Esophagus muscularis mucosa (tissue), 4 donors: ENCODE measurements around the gene NSMF. TPM values are rescaled to one million over a fixed set of nuclear protein-coding genes. Genes with fewer than 3 reads are reported as not detected.

ENCODE experiments used
- DNase-seq: peaks from one replicate; pipeline ENCODE4 v3.0.0-alpha.2; 2017; ENCODE audit errors: extremely low spot score
- H3K27ac ChIP-seq, 4 donors: fragments of 200-600 bp; sonication (generic); replicated peaks in 1 of 4; 1 replicate in 3 of 4; 2 replicates in 1 of 4; pipeline ENCODE4 v1.5.1; 2016 to 2019; ENCODE audit warnings: mild to moderate bottlenecking in 1 of 4
- H3K27me3 ChIP-seq, 4 donors: fragments of 200-600 bp; sonication (generic); one replicate each; pipeline versions ENCODE4 v1.5.1 to v1.6.0; 2016 to 2019
- H3K36me3 ChIP-seq, 4 donors: fragments of 200-600 bp; sonication (generic); one replicate each; pipeline ENCODE4 v1.5.1; 2016 to 2019
- H3K4me1 ChIP-seq, 4 donors: fragments of 200-600 bp; sonication (generic); one replicate each; pipeline ENCODE4 v1.5.1; 2016 to 2019
- H3K4me3 ChIP-seq, 4 donors: fragments of 200-600 bp; sonication (generic); 1 replicate in 2 of 4; 2 replicates in 2 of 4; pipeline ENCODE4 v1.5.1; 2016 to 2019; ENCODE audit warnings: mild to moderate bottlenecking in 4 of 4, moderate library complexity in 1 of 4
- H3K9me3 ChIP-seq, 4 donors: fragments of 200-600 bp; sonication (generic); 1 replicate in 3 of 4; 2 replicates in 1 of 4; pipeline ENCODE4 v1.5.1; 2016 to 2019
- EP300 ChIP-seq: sonication (generic); formaldehyde crosslinking; IDR thresholded peaks from one replicate; pipeline ENCODE4 v1.6.1; 2017; ENCODE audit warnings: antibody characterized with exemption
- POLR2A ChIP-seq: fragments of 450-650 bp; IDR thresholded peaks from one replicate; pipeline ENCODE4 v1.6.1; 2017; ENCODE audit warnings: antibody characterized with exemption, moderate library complexity, mild to moderate bottlenecking, low read depth
- POLR2AphosphoS5 ChIP-seq, 2 donors: sonication (generic); formaldehyde crosslinking; IDR thresholded peaks; one replicate each; pipeline ENCODE4 v1.6.1; 2017; ENCODE audit warnings: antibody characterized with exemption in 2 of 2
- WGBS: methylation state at CpG from one replicate; pipeline ENCODE4 v1.1.5; 2018; 5-methylcytosine and 5-hydroxymethylcytosine counted together
- intact Hi-C: fragments of 100-400 bp; cut with DNase I; formaldehyde crosslinking; loops from one replicate; pipeline ENCODE4 v1.15.1; 2023
- total RNA-seq, 4 donors: library from RNA; depleted of rRNA; stranded (reverse); fragments of >200 nt; gene quantifications; one replicate each; pipeline versions ENCODE4 v1.1.0 to v1.2.1, GENCODE V29; 2016
- TF ChIP-seq, protein P1 (sequence below), 3 experiments: fragments of 200-600 bp in 2 of 3; fragments of 450-650 bp in 1 of 3; sonication (generic) in 2 of 3; IDR thresholded peaks; one replicate each; pipeline ENCODE4 v1.5.1; 2017 to 2019; ENCODE audit warnings: antibody characterized with exemption in 3 of 3, mild to moderate bottlenecking in 2 of 3, moderate library complexity in 1 of 3

NSMF gene
- total RNA-seq, 4 donors from 2014 or later = 41.9 to 71.0 (median 58.9) TPM

DNA sequence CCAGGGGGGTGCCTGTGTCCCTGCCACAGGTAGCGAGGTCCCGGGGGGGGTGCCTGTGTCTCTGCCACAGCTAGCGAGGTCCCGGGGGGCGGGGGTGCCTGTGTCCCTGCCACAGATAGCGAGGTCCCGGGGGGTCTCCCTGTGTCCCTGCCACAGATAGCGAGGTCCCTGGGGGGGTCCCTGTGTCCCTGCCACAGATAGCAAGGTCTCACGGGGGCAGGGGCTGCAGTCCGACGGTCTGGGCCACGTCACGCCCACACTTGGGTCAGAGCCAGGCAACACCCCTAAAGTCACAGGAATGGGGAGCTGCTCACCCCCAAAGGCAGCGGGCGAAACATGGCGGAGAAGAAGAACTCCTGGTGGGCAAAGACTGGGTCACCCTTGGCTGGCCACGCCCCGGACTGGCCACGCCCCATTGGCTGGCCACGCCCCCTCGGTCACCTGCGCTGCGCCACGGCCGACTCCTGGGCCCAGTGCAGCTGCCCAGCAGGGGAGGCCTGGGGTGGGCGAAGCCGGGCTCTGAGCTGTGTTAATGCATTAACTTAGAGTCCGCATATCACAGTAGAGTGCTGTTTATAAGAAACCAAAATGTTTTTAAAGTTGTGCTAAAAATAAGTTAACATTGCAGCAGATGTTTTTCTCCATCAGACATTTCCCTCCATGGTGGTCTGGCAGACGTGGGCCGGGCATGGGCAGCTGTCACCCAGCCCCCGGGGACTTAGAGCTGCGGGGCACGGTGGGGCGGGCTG lies 29.0 kb downstream of the NSMF start:
- intact Hi-C loops = loop anchor here (10.0 kb wide), 1 partner anchor 95 kb away; no protein-coding TSS in a partner anchor
- TF ChIP-seq POLR2A (no peak), EP300 (no peak), POLR2AphosphoS5 (IDR thresholded peaks at IDR 0.05) (no peak)
- TF ChIP-seq, protein P1, sequence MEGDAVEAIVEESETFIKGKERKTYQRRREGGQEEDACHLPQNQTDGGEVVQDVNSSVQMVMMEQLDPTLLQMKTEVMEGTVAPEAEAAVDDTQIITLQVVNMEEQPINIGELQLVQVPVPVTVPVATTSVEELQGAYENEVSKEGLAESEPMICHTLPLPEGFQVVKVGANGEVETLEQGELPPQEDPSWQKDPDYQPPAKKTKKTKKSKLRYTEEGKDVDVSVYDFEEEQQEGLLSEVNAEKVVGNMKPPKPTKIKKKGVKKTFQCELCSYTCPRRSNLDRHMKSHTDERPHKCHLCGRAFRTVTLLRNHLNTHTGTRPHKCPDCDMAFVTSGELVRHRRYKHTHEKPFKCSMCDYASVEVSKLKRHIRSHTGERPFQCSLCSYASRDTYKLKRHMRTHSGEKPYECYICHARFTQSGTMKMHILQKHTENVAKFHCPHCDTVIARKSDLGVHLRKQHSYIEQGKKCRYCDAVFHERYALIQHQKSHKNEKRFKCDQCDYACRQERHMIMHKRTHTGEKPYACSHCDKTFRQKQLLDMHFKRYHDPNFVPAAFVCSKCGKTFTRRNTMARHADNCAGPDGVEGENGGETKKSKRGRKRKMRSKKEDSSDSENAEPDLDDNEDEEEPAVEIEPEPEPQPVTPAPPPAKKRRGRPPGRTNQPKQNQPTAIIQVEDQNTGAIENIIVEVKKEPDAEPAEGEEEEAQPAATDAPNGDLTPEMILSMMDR (IDR thresholded peaks at IDR 0.05) = no peak
- H3K27ac ChIP-seq = no peak overlapping the region
- DNase-seq = no peak
- WGBS = 54% methylated on average over 8 of the region's 34 CpGs
- H3K4me3 ChIP-seq = no peak overlapping the region
- peaks cover 0 to 13% (median 4%) of the 10 kb centered on the region in 4 donors for H3K4me1 ChIP-seq
- no peaks in the 10 kb centered on the region for H3K36me3 ChIP-seq
- no peaks in the 10 kb centered on the region for H3K9me3 ChIP-seq
- H3K27me3 ChIP-seq = peaks cover 0 to 34% (median 0%) of the 10 kb centered on the region in 4 donors

DNA sequence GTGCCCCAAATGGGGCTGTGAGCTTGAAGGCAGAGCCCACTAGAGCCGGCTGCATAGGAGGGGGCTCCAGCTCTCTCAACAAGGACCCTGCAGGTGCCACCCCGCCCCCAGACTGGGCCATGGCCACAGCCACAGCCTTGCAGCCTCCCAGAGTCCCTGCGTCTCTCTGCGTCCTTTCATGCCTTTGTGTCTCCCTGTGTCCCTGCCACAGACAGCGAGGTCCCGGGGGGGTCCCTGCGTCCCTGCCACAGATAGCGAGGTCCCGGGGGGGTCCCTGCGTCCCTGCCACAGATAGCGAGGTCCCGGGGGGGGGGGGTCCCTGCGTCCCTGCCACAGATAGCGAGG lies 29.6 kb downstream of the NSMF start:
- peaks cover 0 to 28% (median 0%) of the 10 kb centered on the region in 4 donors for H3K27me3 ChIP-seq
- no peak overlapping the region for H3K4me3 ChIP-seq
- DNase-seq = no peak
- no peak overlapping the region for H3K27ac ChIP-seq
- WGBS = 88% methylated on average over 12 of the region's 14 CpGs
- H3K9me3 ChIP-seq = no peaks in the 10 kb centered on the region
- H3K36me3 ChIP-seq = no peaks in the 10 kb centered on the region
- no peak for TF ChIP-seq POLR2A
- TF ChIP-seq EP300 = no peak
- TF ChIP-seq, protein P1 (IDR thresholded peaks at IDR 0.05) = no peak
- no peak for TF ChIP-seq POLR2AphosphoS5 (IDR thresholded peaks at IDR 0.05)
- H3K4me1 ChIP-seq = peaks cover 0 to 15% (median 8%) of the 10 kb centered on the region in 4 donors
- intact Hi-C loops = loop anchor here (10.0 kb wide), 1 partner anchor 95 kb away; no protein-coding TSS in a partner anchor

DNA sequence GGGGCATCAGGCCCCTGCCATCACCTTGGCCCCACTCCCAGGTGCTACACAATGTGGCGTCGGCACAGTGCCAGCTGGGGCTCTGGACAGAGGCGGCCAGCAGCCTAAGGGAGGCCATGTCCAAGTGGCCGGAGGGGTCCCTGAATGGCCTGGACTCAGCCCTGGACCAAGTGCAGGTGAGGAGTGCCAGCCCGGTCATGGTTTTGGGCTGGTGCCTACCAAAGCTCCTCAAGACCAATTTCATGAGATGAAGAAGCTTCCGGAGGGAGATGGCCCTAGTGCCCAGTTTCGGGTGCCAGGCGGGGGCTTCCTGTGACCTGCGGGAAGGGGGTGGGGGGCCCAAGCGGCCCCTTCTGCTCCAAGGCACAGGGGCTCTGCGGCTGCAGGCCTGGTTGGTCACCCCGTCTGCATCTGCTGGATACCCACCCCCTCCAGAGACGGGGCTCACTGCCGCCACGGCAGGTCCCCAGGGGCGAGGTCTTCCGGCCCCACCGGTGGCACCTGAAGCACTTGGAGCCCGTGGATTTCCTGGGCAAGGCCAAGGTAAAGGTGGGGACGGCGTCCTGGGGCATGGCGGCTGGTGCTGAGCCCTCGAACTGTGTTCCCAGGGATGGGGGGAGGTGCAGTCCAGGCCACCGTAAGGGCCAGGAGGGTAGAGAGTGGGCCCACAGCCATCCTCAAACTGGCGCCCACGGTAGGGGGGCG lies 30.1 kb downstream of the NSMF start:
- WGBS = 80% methylated on average over 14 of the region's 27 CpGs
- peaks cover 4 to 20% (median 13%) of the 10 kb centered on the region in 4 donors for H3K4me1 ChIP-seq
- H3K9me3 ChIP-seq = no peaks in the 10 kb centered on the region
- no peak for DNase-seq
- intact Hi-C loops = loop anchor here (10.0 kb wide), 1 partner anchor 96 kb away; no protein-coding TSS in a partner anchor
- no peak overlapping the region for H3K4me3 ChIP-seq
- H3K36me3 ChIP-seq = no peaks in the 10 kb centered on the region
- peaks cover 0 to 23% (median 0%) of the 10 kb centered on the region in 4 donors for H3K27me3 ChIP-seq
- TF ChIP-seq POLR2AphosphoS5 (IDR thresholded peaks at IDR 0.05) (no peak), POLR2A (no peak)
- H3K27ac ChIP-seq = no peak overlapping the region

DNA sequence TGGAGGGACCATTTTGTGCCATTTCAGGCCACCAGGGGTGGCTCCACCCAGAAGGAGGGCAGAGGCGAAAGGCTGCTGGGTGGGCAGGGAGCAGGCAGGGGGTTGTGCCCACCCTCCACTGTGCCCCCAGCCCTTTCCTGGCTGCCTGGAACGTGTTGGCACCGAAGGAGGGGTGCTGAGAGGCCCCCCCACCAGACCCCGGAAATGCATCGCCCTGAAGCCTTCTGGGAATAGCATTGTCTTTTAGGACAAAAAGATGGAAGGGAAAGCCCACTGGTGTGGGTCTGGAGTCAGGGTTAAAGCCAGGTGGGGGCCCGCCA lies 30.9 kb downstream of the NSMF start:
- Histone ChIP-seq H3K36me3 (no peaks in the 10 kb centered on the region), H3K4me3 (no peak overlapping the region), H3K27me3 (peaks cover 0 to 23% (median 0%) of the 10 kb centered on the region in 4 donors), H3K27ac (no peak overlapping the region), H3K9me3 (no peaks in the 10 kb centered on the region), H3K4me1 (peaks cover 10 to 27% (median 19%) of the 10 kb centered on the region in 4 donors)
- no peak for DNase-seq
- intact Hi-C loops = loop anchor here (10.0 kb wide), 1 partner anchor 97 kb away; no protein-coding TSS in a partner anchor
- WGBS = 70% methylated on average over 6 of the region's 6 CpGs
- TF ChIP-seq POLR2A (no peak), POLR2AphosphoS5 (IDR thresholded peaks at IDR 0.05) (no peak), EP300 (no peak)
- TF ChIP-seq, protein P1 (IDR thresholded peaks at IDR 0.05) = no peak
